Keratinocyte (primary cell): ENCODE data around the gene STK26. TPM values are rescaled to one million over a fixed set of nuclear protein-coding genes. Genes with fewer than 3 reads are reported as not detected.

Source experiments
- DNase-seq: peaks from one replicate; pipeline ENCODE4 v3.0.0-alpha.2; 2011; ENCODE audit warnings: low read depth, missing footprints, low spot score
- FAIRE-seq: peaks from 2 replicates; lab custom pipeline; 2011; peaks lifted over from hg19 to GRCh38; lab: Jason Lieb, UNC
- H2AFZ ChIP-seq: 2 replicates; pipeline ENCODE4 v1.6.0; 2012; ENCODE audit warnings: low read length, control low read depth, inconsistent platforms; ENCODE audit not compliant: control insufficient read depth
- H3K27ac ChIP-seq: 2 replicates; pipeline ENCODE4 v1.5.1; 2011; ENCODE audit warnings: low read length; ENCODE audit not compliant: control insufficient read depth, insufficient read depth
- H3K27me3 ChIP-seq: 3 replicates; pipeline ENCODE4 v1.6.0; 2011; ENCODE audit warnings: low read length; ENCODE audit not compliant: control insufficient read depth, insufficient read depth; ENCODE audit errors: extremely low read depth
- H3K36me3 ChIP-seq, 2 experiments: 2 replicates in 1 of 2; 3 replicates in 1 of 2; pipeline ENCODE4 v1.5.1; 2011; ENCODE audit warnings: low read length in 2 of 2, mild to moderate bottlenecking in 1 of 2; ENCODE audit not compliant: control insufficient read depth in 2 of 2, insufficient read depth in 2 of 2; ENCODE audit errors: extremely low read depth in 1 of 2
- H3K4me1 ChIP-seq: 3 replicates; pipeline ENCODE4 v1.5.1; 2011; ENCODE audit warnings: low read length; ENCODE audit not compliant: control insufficient read depth, insufficient read depth; ENCODE audit errors: extremely low read depth
- H3K4me2 ChIP-seq: 3 replicates; pipeline ENCODE4 v1.6.0; 2011; ENCODE audit warnings: low read depth, low read length; ENCODE audit not compliant: control insufficient read depth, insufficient read depth; ENCODE audit errors: extremely low read depth
- H3K4me3 ChIP-seq, 3 experiments: fragments of 200-600 bp in 1 of 3; sonication (generic) in 1 of 3; 2 replicates in 2 of 3; 3 replicates in 1 of 3; pipeline ENCODE4 v1.5.1; 2011 to 2016; ENCODE audit warnings: low read length in 3 of 3, mild to moderate bottlenecking in 3 of 3, control low read depth in 2 of 3, inconsistent platforms in 1 of 3, low read depth in 1 of 3, mixed read lengths in 1 of 3, mixed run types in 1 of 3, moderate library complexity in 1 of 3; ENCODE audit not compliant: control insufficient read depth in 2 of 3, insufficient read depth in 2 of 3; ENCODE audit errors: extremely low read depth in 1 of 3
- H3K79me2 ChIP-seq: 2 replicates; pipeline ENCODE4 v1.6.0; 2012; ENCODE audit warnings: low read length; ENCODE audit not compliant: control insufficient read depth, insufficient read depth
- H3K9ac ChIP-seq: 3 replicates; pipeline ENCODE4 v1.6.0; 2011; ENCODE audit warnings: low read length; ENCODE audit not compliant: control insufficient read depth, insufficient read depth; ENCODE audit errors: extremely low read depth
- H3K9me1 ChIP-seq: 3 replicates; pipeline ENCODE4 v1.6.0; 2011; ENCODE audit warnings: low read length; ENCODE audit not compliant: control insufficient read depth, insufficient read depth; ENCODE audit errors: extremely low read depth
- H3K9me3 ChIP-seq: 2 replicates; pipeline ENCODE4 v1.5.1; 2012; ENCODE audit warnings: low read depth, low read length; ENCODE audit not compliant: control insufficient read depth
- H4K20me1 ChIP-seq: 3 replicates; pipeline ENCODE4 v1.6.0; 2011; ENCODE audit warnings: low read length; ENCODE audit not compliant: control insufficient read depth, insufficient read depth; ENCODE audit errors: extremely low read depth
- EZH2 ChIP-seq: IDR thresholded peaks from one replicate; pipeline ENCODE4 v1.6.1; 2012; ENCODE audit warnings: inconsistent platforms, mild to moderate bottlenecking, low read length, moderate library complexity
- dilution Hi-C: fragments of 300-500 bp; cut with MboI; formaldehyde crosslinking; loops from one replicate; pipeline ENCODE4 v1.7.0; 2020; ENCODE audit warnings: low sequenced_read_pairs; ENCODE audit not compliant: extremely low pct_ligation_motif_present
- polyA plus RNA-seq, 5 experiments: library from polyadenylated mRNA; depleted of rRNA in 3 of 5; stranded (reverse) in 3 of 5; stranded (forward) in 1 of 5; unstranded in 1 of 5; fragments of >200 nt; gene quantifications; 1 replicate in 1 of 5; 2 replicates in 3 of 5; 3 replicates in 1 of 5; pipeline versions ENCODE4 v1.2.1 to v1.2.3, GENCODE V29; 2011 to 2012; ENCODE audit warnings: missing spikeins in 2 of 5, low read depth in 1 of 5, low replicate concordance in 1 of 5
- TF ChIP-seq, protein P1 (sequence below), 3 experiments: IDR thresholded peaks in 1 of 3; conservative IDR thresholded peaks in 1 of 3; optimal IDR thresholded peaks in 1 of 3; 2 replicates in 2 of 3; 3 replicates in 1 of 3; pipeline versions ENCODE3 to v1.5.1; 2011; ENCODE audit warnings: low read length in 3 of 3, mild to moderate bottlenecking in 3 of 3, moderate library complexity in 2 of 3, control low read depth in 1 of 3, inconsistent platforms in 1 of 3; ENCODE audit not compliant: insufficient read depth in 2 of 3; ENCODE audit errors: extremely low read depth in 1 of 3

The STK26 gene
- polyA plus RNA-seq, 1 donor (not counting 4 experiments of a cell fraction or from before 2014, with no cell fraction given), result 32.3 TPM

DNA sequence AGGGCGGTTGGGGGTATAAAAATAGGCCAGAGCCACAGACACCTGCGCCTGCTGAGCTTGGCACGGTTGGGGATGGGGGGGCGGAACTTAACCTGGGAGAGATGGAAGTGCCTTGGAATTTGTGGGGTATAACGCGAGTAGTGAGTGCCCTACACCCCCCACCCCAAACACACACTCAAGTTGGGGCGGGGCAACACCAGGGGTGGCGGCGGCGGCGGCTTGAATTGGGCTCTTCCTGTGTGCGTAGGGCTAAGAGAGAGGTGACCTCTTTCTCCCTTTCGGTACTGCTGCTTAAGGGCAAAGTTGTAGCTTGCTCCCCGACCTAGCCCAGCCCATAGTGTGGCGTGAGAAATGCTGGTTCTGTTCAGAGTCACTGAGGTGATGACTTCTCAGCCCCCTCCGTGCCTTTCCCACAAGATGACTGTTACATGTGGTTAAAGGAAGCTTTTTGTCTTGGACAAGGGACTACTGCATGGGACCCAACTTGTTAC is 839 bp downstream of the STK26 start:
- dilution Hi-C loops, result no loop called here
- peak overlapping the region; percentile 81 for H3K9ac ChIP-seq
- peak overlapping the region; percentile 83 for H3K4me2 ChIP-seq
- H4K20me1 ChIP-seq, result no peaks in the 10 kb centered on the region
- peak overlapping the region; percentile 66 to 75 (median 74) for H3K4me3 ChIP-seq
- TF ChIP-seq EZH2, result no peak
- H3K36me3 ChIP-seq, result no peaks in the 10 kb centered on the region
- H3K9me1 ChIP-seq, result no peaks in the 10 kb centered on the region
- H3K27ac ChIP-seq, result peak overlapping the region; percentile 70
- H3K79me2 ChIP-seq, result peaks cover 31% of the 10 kb centered on the region
- H2AFZ ChIP-seq, result peak overlapping the region; percentile 70
- FAIRE-seq, result no peak
- no peaks in the 10 kb centered on the region for H3K9me3 ChIP-seq
- no peaks in the 10 kb centered on the region for H3K27me3 ChIP-seq
- DNase-seq, result no peak
- peaks cover 2% of the 10 kb centered on the region for H3K4me1 ChIP-seq

DNA sequence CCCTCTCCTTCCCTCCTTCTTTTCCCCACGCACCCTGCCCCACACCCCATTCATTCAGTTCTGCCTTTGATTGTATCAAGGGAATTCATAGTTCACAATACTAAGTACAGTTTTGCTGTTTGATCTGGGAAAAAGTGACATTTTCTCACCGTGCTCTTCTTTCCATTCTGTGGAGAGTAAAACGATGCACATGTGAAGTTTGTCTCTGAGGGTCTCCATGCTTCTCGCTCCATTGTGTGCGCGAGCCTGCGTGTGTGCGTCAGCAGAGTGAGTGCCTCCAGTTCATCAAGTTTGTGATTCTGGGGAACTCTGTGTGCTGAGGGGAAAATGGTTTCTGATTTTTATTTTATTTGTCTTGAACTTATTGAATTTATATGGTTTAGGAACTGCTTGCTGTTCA is 1.9 kb downstream of the STK26 start:
- DNase-seq, result no peak
- Histone ChIP-seq H2AFZ (no peak overlapping the region), H3K9ac (no peak overlapping the region), H3K9me1 (no peaks in the 10 kb centered on the region), H3K9me3 (no peaks in the 10 kb centered on the region), H3K4me2 (peak overlapping the region; percentile 83), H3K79me2 (peaks cover 37% of the 10 kb centered on the region), H3K4me3 (peak overlapping the region in 1 of 3 experiments; percentile 66), H3K36me3 (no peaks in the 10 kb centered on the region), H3K27ac (no peak overlapping the region), H3K27me3 (no peaks in the 10 kb centered on the region), H4K20me1 (no peaks in the 10 kb centered on the region), H3K4me1 (peaks cover 2% of the 10 kb centered on the region)
- no peak for TF ChIP-seq EZH2
- TF ChIP-seq, protein P1, sequence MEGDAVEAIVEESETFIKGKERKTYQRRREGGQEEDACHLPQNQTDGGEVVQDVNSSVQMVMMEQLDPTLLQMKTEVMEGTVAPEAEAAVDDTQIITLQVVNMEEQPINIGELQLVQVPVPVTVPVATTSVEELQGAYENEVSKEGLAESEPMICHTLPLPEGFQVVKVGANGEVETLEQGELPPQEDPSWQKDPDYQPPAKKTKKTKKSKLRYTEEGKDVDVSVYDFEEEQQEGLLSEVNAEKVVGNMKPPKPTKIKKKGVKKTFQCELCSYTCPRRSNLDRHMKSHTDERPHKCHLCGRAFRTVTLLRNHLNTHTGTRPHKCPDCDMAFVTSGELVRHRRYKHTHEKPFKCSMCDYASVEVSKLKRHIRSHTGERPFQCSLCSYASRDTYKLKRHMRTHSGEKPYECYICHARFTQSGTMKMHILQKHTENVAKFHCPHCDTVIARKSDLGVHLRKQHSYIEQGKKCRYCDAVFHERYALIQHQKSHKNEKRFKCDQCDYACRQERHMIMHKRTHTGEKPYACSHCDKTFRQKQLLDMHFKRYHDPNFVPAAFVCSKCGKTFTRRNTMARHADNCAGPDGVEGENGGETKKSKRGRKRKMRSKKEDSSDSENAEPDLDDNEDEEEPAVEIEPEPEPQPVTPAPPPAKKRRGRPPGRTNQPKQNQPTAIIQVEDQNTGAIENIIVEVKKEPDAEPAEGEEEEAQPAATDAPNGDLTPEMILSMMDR (optimal IDR thresholded peaks at IDR 0.05 in 1 of 3, IDR thresholded peaks at IDR 0.05 in 1 of 3, conservative IDR thresholded peaks at IDR 0.05 in 1 of 3; ENCODE audit: extremely low read depth in 1 of 3, insufficient read depth in 2 of 3, low read length in 3 of 3), result no peak
- FAIRE-seq, result no peak
- dilution Hi-C loops, result no loop called here

DNA sequence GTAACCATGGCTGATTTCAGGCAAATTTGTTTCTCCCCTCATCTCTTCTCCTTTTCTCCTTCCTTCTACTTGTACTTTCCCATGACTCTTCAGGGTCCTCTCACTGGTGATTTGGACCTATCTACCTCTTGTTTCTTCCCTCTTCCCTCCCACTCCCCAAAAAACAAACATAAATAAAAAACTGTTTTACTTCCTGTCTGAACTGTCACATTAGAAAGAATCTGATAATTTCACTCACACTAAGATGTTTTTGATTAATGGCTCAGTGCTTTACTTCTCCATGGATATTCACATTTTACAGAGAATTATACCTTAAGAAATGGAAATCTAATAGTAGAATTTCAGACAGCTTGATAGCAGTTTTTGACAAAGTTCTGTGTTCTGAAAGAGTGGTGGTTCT is 7.2 kb downstream of the STK26 start:
- FAIRE-seq, result no peak
- H3K4me1 ChIP-seq, result no peaks in the 10 kb centered on the region
- TF ChIP-seq, protein P1 (optimal IDR thresholded peaks at IDR 0.05 in 1 of 3, IDR thresholded peaks at IDR 0.05 in 1 of 3, conservative IDR thresholded peaks at IDR 0.05 in 1 of 3; ENCODE audit: extremely low read depth in 1 of 3, insufficient read depth in 2 of 3, low read length in 3 of 3), result no peak
- TF ChIP-seq EZH2, result no peak

More for the DNA sequence above, 7.2 kb downstream of the STK26 start:
- DNase-seq, result no peak
- Histone ChIP-seq H3K9ac (no peak overlapping the region), H2AFZ (no peak overlapping the region), H3K9me3 (no peaks in the 10 kb centered on the region), H3K79me2 (peaks cover 38% of the 10 kb centered on the region), H3K36me3 (no peaks in the 10 kb centered on the region), H3K4me3 (no peak overlapping the region), H4K20me1 (no peaks in the 10 kb centered on the region), H3K9me1 (no peaks in the 10 kb centered on the region), H3K4me2 (no peak overlapping the region), H3K27me3 (no peaks in the 10 kb centered on the region), H3K27ac (no peak overlapping the region)
- dilution Hi-C loops, result no loop called here
